ENCODE results near the gene NME3.

GRCh38 chr16:1774448-1774780, 3.1 kb upstream of the NME3 start:
- no peak for TF ChIP-seq CTCF (conservative IDR thresholded peaks at IDR 0.05)
- no peak for TF ChIP-seq EZH2 (IDR thresholded peaks at IDR 0.05; ENCODE audit: low read depth)
